Upper lobe of left lung (tissue), 4 donors: ENCODE data around the gene GRID1.

Source experiments
- EP300 ChIP-seq, 4 donors: sonication (generic); formaldehyde crosslinking; IDR thresholded peaks; one replicate each; pipeline ENCODE4 v1.5.1; 2017; ENCODE audit warnings: antibody characterized with exemption in 4 of 4, control low read depth in 2 of 4
- TF ChIP-seq, protein P1 (sequence below), 6 experiments: fragments of 450-650 bp in 4 of 6; fragments of 200-600 bp in 2 of 6; sonication (generic) in 2 of 6; IDR thresholded peaks; one replicate each; pipeline ENCODE4 v1.5.1; 2016 to 2019; ENCODE audit warnings: antibody characterized with exemption in 6 of 6

DNA sequence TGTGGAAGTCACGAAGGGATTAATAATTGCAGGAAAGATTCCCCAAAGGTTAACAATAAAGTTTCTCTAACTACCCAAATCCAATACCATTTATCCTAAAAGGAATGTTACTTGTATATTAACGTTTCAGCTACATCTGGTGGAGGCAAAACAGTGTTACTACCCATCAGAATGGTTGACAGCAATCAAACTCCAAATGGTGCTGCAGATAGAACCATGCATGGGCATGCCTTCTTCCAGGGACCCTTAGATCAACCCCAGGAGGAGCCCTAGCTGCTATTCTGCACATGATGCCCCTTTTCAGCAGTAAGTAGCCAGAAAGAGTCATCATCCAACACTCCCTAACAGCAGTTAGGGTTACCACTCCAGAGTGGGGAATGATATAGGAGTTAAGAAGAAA lies 336.3 kb downstream of the GRID1 start:
- TF ChIP-seq, protein P1, sequence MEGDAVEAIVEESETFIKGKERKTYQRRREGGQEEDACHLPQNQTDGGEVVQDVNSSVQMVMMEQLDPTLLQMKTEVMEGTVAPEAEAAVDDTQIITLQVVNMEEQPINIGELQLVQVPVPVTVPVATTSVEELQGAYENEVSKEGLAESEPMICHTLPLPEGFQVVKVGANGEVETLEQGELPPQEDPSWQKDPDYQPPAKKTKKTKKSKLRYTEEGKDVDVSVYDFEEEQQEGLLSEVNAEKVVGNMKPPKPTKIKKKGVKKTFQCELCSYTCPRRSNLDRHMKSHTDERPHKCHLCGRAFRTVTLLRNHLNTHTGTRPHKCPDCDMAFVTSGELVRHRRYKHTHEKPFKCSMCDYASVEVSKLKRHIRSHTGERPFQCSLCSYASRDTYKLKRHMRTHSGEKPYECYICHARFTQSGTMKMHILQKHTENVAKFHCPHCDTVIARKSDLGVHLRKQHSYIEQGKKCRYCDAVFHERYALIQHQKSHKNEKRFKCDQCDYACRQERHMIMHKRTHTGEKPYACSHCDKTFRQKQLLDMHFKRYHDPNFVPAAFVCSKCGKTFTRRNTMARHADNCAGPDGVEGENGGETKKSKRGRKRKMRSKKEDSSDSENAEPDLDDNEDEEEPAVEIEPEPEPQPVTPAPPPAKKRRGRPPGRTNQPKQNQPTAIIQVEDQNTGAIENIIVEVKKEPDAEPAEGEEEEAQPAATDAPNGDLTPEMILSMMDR (IDR thresholded peaks at IDR 0.05): no peak
- no peak for TF ChIP-seq EP300 (IDR thresholded peaks at IDR 0.05)
